Stimulated activated CD4-positive, alpha-beta T cell treated with anti-CD3 and anti-CD28 coated beads, Interleukin-4, amount 100 ng/mL, for 1 hour (primary cell): ENCODE measurements around the gene RPP25L.
A peak's percentile ranks its signal among the peaks of the same experiment; 100 is the strongest.

Experiments
- DNase-seq: peaks from one replicate; pipeline ENCODE4 v3.0.0-alpha.2; 2020

Gene RPP25L

DNA sequence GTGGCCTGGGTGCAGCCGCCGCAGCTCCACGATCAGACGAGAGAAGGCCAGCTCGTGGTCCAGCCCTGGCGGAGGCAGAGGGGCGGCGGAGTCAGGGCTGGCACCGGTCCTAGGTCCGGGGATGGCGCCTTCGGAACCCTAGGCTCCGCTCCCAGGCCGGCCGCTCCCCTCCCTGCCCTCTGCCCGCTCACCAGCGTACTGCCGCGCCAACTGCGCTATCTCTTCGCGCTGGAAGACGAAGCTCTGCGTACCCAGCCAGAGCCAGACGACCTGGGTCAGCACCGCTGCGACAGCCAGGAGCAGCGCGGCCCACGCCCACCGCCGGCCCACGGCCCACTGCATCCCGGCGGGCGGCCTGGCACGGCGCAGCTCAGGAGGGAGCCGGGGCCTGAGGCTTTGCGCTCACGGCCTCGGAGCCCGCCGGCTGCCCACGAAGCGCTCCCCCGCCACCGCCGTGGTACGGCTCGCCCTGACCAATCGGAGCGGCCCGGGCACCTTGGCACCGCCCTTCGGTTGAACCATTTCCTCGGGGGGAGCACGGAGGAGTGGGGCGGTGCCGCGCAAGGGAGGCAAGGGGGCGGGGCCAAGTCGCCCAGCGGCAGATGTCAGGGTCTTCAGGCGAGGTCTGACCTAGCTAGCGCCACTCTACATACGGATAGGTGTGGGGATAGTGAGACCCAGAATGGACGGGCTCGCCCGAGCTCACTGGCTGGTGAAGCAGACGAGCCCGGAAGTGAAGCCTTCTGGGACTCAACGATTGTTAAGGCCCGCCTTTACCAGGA lies 25.6 kb upstream of the RPP25L start, which contains the start of gene SIGMAR1:
Gene SIGMAR1 (minus strand): TSS at position 432 of the 782 bp plus-strand sequence. CDS start 90 bp downstream, at position 342.
- peak; percentile 94 for DNase-seq

DNA sequence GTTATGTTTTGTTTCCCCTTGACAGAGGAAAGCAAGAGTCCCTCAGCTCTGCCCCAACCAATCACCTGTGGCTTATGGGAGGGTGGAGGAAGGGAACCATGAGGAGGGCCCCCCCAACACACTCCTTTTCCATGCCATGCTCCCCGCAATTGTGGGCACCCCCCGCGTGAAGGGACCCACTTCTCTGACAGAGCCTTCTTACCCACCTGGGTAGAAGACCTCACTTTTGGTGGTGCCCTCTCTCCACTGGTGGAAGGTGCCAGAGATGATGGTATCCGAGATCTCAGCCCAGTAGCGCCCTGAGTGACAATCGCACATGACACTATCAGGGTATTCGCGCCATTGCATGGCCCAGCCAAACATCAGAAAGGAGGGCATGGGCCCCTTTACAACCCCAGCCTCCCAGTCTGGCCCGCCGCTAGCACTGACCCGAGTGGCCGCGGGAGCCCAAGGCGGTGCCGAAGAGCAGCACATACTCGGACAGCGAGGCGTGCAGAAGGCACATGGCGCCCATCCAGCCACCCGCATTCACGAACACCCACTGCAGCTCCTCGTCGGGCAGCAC lies 25.0 kb upstream of the RPP25L start:
- DNase-seq, result peak; percentile 18

DNA sequence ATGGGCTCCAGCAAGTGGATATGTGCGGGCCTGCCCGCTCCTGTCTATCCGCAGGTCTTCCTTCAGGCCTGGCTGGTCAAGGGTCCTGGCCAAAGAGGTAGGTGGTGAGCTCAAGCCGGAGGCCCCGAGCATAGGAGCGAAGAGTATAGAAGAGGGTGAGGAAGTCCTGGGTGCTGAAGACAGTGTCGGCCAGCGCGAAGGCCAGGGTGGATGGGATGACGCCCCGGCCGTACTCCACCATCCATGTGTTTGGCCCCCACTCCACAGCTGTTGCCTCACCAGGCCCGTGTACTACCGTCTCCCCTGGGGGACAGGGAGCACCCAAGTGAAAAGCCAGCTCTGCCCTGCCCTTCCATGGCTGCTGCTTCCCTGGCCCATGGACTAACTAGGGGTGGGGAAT lies 23.7 kb upstream of the RPP25L start:
- DNase-seq, result no peak

DNA sequence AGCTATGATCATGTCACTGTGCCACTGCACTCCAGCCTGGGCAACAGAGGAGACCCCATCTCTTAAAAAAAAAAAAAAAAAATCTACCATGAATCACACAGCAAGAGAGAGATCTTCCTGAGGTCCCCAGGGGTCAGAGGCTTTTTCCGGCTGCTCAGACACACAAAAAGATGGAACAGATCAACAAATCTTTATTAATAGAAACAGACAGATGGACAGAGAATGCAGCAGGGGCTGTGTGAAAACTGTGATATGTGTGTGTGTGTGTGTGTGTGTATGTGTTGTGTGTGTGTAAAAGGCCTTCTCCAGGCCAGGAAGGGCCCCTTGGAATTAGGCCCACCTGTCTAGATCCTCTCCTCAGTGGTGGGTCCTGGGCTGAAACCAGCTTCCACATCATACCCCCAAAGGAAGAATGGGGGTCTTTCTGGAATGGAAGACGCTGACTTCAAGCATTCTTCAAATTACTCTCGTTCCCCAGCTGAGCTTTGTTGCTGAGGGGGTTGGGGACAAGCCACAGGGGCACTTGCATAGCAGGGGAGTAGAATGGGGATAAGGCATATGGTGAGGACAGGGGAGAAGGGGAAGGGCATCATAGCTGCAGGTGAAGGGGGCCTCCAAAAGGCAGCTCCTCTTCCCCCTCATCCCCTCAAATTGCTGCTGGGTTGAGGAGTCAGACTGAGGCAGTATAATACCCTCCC lies 22.8 kb upstream of the RPP25L start:
- no peak for DNase-seq

DNA sequence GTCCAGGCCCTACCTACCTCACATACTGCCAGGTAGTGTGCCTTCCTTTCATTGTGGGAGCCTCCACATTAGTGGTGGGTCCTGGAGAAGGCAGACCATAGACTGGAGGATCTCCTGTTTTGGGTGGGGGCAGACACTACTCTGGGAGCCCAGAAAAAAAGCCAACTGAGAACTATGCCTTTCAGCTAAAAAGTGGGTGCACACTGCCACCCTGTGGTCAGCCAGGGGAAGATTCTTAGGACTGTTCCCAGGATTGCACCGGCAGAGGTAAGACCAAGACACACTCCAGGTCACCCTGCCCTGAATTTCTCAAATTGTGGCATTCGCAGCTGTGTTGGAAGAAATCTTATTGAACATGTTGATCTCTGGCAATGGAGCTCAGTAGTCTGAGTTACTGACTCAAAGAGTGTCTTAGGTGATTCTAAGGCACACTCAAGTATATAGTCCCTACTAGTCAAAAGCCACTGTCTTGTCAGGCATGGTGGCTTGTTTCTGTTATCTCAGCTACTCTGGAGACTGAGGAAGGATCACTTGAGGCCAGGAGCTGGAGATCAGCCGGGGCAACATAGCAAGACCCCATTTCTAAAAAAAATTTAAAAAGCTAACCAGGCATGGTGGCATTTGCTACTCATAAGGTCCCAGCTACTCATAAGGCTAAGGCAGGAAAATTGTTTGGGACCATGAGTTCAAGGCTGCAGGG lies 22.1 kb upstream of the RPP25L start:
- peak; percentile 76 for DNase-seq

DNA sequence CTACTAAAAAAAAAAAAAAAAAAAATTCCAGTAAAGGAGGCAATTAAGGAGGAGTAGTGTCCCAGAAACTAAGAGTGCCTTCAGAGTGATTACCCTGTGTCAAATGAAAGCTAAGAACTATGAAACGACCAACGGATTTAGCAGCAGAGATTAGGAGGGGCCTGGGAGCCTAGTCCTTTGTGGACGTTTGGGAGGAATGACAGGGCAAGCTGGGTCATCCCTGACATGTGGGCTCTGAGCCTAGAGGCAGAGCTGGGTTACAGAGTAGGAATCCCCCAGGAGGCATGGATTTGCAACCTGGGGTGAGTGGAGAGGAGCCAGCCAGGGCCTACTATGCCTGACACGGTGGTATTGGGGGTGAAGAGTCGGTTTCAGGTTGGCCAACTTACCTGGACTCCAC lies 21.3 kb upstream of the RPP25L start:
- no peak for DNase-seq

DNA sequence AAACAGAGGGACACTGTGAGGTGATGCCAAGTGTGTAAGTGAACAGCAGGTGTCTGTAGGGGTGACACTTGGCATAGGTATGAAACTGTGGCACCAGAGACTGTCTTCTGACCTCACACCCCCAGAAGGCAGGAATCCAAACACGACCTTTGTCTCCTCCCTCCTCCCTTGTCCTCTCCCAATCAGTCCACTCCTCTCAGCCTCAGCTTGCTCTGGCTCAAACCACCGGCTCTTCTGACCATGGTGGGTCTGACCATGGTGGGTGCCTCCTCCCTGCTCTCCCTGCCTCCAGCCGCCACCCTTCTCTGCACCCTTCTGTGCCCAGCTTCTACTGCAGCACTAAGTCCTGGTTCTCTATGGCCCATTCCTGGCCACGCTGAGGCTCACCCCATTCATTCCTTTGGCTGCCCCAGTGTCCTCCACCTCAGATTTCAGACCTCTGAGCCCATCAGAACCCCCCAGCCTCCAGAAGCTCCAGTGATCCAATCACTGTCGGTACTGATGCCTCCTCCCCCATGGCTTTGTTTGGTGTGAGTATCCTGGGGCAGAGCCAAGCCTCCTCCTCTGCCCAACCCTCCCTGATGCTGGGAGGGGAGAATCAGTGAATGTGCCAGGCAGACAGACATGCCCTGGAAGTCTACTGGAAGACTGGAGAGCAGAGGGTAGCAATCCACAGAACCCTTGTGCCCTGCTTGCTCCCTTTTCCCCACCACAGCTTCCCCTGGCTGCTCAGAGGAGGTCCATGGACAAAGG lies 18.7 kb upstream of the RPP25L start:
- no peak for DNase-seq

DNA sequence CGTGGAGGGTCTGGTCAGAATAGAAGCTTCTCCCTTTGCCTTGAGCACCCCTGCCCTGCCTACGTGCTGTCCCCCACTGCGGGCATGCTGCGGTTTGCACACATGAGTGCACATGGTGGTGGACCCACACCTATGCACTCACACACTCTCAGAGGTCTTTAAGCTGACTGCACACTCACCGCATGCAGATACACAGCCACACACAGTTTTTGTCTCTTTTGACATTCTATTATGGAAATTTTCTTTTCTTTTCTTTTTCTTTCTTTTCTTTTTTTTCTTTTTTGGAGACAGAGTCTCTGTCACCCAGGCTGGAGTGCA lies 17.6 kb upstream of the RPP25L start:
- no peak for DNase-seq

DNA sequence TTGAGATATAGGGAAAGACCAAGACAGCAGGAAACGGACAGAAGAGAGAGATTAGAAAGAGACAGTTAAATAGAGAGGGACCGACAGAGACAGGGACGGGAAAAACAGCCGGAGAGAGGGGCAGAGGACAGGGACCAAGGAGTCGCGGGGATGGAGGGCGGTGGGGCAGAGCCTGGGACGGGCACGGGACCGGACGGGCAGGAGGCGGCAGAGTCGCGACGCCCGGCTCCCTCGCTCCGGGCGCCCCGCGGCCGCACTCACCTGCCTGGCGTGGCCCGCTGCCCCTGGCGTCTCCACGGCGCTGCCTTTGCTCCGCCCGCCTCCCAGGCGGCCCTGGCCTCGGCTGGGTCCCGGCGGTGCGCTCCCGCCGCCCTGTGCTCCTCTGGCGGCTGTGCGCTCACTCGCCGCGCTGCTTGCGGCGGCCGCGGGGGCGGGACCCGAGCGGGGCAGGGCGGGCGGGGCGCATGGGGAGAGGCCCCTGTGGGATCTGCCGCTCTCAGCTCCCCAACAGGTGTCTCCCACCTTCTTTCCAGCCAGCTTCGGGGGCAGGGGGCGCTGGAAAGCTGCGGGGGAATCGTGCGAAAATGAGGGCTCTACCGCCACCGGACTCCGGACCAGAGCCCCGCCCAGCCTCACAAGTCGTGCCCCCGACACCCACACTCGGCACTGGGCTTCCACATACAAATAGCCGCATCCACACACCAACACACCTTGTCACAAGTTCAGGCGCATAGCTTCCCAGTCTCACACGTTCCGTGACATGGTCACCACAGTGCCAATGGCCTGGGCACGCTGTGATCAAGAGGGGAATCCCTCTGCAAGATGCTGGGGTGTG lies 17.0 kb upstream of the RPP25L start, which contains the start of gene ARID3C:
Gene ARID3C (minus strand): TSS at position 411 of the 835 bp plus-strand sequence. CDS start 1,052 bp downstream, outside the sequence.
- DNase-seq, result peak; percentile 58

DNA sequence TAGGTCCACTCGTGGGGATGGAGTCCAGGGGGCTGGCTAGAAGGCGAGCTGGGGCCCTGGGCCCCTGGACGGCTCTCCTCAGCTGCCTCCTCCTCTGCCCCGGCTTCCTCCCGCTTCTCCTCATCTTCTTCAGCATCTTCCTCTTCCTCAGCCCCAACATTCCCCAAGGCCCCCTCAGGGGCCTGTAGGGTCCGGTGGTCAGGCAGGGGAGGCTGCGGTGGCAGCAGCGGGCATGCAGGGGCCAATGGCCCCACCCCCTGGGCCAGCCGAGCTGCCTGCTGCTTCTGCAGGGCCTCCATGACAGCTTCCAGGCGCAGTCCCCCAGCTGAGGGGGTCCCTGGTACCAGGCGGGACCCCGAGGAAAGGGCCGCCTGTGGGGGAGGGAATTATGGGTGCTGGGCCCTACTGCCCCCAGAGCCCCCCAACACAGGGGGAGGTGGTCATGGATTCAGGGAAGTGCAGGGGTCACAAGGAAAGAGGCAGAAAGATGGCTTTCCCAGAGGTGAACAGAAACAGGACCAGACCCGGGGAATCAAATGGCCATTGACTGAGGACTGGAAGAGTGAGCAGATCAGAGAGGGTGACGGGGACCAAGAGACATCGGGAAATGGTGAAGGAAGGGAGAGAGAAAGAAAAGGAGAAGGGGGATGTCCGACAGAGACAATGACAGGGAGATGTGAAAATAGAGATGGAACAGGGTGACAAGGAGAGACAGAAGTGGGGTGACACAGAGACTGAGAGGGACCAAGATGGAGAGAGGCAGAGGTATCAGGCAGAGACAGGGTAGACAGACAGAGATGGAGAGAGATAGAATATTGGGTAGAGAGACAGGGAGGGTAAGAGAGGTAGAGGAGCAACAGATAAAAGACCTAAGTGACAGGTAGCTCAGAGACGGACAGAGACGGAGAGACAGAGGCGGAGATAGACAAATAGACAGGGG lies 16.1 kb upstream of the RPP25L start:
- DNase-seq, result no peak

DNA sequence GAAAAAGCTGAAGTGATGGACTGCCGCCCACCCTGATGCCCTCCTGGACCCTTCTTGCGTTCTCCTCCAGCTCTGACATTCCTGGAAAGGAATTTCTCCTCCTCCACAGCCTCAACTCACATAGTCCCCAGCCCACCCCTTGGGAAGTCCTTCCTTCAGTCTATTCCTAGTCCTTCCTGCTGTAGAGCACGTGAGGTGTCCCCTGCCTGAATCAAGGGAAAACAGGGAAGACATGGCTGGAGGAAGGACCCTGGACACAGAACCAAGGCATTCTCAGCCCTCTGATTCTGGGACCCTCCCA lies 13.2 kb upstream of the RPP25L start:
- DNase-seq, result no peak

DNA sequence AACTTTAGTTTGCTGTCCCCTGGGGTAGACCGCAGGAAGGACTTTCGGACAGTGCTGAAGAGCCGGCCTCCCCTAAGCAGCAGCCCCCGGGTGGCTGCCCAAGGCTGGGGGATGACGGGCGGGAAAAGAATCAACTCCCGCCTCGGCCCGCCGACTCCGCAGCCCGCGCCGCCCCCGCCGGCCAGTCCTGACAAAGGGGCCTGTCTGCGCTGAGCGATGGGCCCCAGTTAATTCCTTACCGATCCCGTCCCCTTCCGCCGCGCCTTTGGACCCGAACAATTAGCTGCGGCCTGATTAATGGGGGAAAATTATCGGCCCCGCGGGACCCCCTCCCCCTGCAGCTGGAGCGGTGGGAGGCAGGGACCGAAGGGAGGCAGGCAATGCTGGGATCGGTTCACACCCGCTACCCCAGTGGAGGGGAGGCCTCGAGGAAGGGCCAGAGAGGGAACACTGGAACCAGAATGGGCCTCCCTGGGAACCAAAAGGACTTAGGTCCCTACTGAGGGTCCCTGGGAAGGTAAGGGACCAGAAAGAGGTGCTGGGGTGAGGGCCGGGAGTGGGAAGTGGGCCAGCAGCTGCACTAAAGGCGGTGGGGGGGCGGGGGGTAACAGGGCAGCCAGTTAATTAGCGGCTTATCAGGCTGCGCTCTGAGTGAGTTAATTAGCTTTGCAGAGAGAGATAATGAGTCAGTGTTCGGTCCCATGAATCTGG lies 12.7 kb upstream of the RPP25L start:
- DNase-seq, result no peak

DNA sequence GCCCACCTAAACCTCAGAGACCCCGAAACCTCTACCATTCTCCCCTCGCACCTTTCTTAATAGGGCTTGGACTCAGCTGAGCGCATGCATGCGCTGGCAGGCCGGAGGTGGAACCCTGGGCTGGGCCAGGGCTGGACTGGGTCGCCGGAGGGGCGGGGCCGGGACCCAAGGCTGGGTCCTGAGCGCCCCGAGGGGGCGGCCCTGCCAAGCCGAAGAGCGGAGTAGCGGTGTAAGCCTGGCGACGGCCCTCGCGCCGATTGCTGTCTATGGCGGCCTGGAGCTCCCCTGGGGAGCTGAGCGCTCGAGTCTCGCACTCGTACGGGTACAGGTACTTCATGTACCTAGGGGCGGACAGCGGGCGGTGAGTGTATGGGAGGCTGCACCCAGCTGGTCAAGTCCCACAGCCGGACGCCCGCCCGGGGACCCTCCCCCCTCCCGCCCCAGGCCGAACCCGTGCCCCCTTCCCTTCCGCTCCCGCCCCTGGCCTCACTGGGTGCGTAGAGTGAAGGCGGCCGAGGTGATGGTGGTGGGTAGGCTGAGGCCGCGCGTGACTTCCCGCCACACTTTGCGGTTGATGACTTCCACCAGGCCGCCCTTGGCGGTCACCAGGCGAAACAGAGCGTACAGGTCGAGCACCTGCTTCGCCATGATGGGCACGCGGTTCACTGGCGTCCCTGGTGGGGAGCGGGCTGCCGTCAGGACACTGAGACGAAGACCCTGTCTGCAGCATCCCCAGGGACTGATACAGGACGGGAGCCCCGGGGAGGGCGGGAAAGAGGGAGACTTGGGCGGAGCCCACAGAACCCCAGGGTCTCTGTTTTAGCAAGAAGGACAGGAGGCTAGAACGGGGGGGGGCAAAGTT lies 11.7 kb upstream of the RPP25L start:
- no peak for DNase-seq

DNA sequence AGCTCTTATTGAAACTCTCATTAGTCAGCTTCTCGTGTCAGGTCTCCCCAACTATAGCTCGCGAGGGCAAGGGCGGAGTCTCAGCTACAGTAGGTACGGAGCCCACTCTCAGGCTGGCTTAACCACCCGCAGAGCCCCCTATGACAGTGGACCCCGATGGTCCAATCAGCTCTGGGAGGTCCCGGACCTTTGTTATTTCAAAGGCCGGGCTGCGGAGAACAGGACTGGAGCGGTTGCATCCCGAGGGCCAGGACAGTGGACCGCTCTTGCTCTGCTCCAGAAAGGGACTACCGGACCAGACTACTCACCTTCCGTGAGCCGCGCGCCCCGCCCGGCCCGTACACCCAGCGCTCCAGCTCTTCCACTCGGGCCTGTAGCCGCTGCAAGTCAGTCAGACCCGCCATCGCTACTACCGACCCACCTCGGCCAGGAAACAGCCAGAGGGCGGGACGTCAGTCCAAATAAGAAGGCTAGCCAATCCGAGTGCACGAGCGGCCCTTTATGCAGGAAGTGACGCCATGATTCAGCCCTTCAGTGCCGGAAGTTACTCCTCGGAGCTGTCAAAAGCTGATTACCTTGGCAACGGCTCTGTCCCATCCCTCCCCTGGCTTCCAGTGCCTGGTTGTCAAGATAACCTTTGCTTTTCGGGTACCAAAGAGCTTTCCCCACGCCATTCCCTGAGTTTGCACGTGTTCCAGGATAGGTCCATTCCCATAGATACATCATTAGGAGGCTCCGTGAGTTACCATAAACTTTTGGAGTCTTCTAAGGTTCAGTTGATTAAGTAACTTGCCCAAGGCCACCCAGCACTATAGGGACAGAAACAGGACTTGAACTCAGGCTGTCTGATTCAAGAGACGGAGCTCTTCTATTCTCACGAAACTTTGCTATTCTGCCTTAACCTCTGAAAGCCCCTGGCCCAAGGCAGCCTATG lies 8.4 kb upstream of the RPP25L start, which contains the start of gene DCTN3:
Gene DCTN3 (minus strand): TSS at position 435 of the 934 bp plus-strand sequence. CDS start 31 bp downstream, at position 404.
- DNase-seq, result peak; percentile 84

DNA sequence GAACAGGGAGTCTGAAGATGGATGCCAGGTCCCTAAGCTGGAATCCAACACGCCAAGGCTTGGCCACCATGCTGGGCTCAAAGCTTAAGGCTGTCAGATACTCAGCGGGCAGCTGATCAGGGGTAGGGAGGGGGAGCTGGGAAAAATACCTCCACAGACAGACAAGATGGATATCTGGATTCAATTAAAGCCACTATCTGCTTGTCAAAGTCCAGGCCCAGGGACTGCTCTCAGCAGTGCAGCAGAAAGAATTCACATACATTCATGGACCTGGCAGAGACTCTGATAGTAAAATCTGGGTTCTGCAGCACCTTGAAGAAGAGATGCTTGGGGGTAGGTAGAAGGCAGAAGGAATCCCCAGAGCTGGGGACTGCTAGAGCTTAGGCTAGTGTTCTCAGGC lies 3.2 kb upstream of the RPP25L start:
- DNase-seq, result no peak

DNA sequence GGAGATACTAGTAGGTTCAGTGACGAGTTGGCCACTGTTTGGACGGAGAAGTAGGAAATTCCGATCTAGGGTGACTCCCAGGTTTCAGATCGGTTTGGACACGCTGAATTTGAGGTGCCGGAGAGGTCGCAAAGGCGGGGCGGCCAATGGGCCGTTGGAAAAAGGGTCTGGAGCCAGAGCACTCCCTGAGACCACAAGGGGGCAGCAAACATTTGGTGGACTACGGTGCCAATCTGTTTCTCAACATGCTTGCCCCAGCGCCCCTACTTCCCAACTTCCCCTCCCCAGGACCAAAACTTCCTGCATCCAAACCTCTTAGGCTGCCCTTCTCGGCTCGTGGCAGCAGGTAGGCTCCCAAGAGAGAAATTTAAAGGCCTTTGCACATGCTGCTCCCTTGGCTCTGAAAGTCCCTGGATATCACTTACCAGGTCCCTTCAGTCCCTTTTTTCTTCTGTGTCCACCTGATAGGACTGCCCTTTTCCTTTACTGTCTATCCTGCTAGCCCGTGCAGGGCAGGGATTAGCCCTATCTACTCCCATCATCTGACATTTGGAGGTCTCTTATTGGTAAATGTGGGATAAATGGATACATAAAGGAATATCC lies 992 bp upstream of the RPP25L start:
- peak; percentile 62 for DNase-seq

DNA sequence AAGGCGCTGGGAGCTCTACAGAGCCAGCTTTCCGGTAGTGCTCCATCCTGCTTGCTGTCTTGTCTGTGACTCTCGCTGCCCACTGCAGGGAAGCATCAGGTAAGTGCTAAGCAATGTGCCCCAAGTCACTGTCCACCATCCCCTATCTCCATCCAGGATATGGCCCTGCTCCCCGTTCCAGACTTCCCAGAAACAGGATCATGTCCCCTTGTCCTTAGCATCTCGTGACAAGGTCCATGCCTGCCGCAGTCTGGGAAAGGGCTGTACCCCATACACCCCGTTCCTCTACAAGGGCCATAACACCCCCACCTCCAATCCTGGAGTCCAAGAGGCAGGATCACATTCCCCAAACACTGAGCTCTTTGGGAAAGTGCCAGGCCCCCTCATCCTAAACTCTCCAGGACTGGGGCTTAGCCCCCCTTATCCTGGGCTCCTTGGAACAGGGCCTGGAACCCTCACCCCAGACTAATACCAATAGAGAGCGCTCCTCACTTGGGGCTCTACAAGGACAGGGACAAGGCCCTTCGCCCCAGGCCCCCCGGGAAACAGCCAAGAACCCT lies 566 bp downstream of the RPP25L start:
- peak; percentile 12 for DNase-seq
